ENCODE measurements around the gene C14orf93. TPM values are rescaled to one million over a fixed set of nuclear protein-coding genes. Genes with fewer than 3 reads are reported as not detected.

The C14orf93 gene
- total RNA-seq, 2 experiments from 2014 or later = 7.6 to 8.4 TPM

DNA sequence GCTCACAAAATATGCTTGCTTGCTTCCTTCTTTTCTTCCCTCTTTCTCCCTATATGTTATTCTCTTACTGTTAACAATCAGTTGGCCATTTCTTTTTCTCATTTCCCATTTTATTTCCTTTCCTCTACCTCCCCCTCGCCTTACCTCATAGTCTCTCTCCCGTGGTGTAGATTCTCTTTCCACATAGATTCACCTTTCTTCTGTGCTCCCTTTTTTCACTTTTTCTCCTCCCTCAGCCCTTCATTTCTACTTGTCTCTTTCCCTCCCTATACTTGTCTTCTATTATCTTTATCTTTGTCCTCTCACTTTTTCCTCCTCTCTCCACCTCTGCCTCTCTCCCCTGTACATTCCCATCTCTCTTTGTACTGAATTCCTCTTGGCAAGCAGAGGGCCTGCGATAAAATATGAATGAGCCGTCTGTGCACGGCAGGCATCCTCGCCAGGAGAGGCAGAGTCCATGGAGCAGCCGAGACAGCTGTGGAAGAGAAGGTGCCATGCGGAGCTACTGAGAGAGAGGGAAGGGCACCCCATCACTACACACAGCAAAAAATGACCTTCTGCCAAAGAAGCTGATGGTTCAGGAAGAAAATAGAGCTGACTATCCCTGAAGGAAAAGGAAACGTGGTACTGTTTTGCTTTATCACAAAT is 12.1 kb downstream of the C14orf93 start:
- Histone ChIP-seq H3K9me3 (ENCODE audit: control insufficient read depth in 1 of 2, insufficient read depth in 1 of 2, low read length in 2 of 2) (no peaks in the 10 kb centered on the region), H3K4me1 (ENCODE audit: insufficient read depth, low read length) (no peaks in the 10 kb centered on the region), H3K27ac (ENCODE audit: low read depth in 1 of 2, low read length in 2 of 2) (no peak overlapping the region), H3K4me3 (ENCODE audit: low read length) (no peak overlapping the region), H3K27me3 (ENCODE audit: control insufficient read depth in 1 of 2, insufficient read depth in 2 of 2, low read length in 2 of 2) (no peaks in the 10 kb centered on the region), H3K36me3 (ENCODE audit: insufficient read depth, low read length) (no peaks in the 10 kb centered on the region)
- intact Hi-C loops (cut with DNase I, micrococcal nuclease) = no loop called here
- ATAC-seq (ENCODE audit: poor library complexity) (no peak), DNase-seq (no peak)
- H3K4me3 Mint-ChIP-seq = no peak overlapping the region
- no peak for TF ChIP-seq CTCF (IDR thresholded peaks at IDR 0.05)
- POLR2A ChIA-PET = interaction anchor here (0.6 kb wide), 1 partner anchor 10 kb away, joined by 3 read pairs; no protein-coding TSS in a partner anchor
- no peaks in the 10 kb centered on the region for H3K9me3 Mint-ChIP-seq
- H3K4me1 Mint-ChIP-seq (ENCODE audit: low read depth) = no peaks in the 10 kb centered on the region
- no peaks in the 10 kb centered on the region for H3K36me3 Mint-ChIP-seq (ENCODE audit: low read depth)
- CTCF ChIA-PET = interaction anchor here (1.2 to 3.4 kb wide), 2 partner anchors 9 to 60 kb away, joined by 4 to 19 read pairs; no protein-coding TSS in a partner anchor
- H3K27me3 Mint-ChIP-seq = no peaks in the 10 kb centered on the region
- no peak overlapping the region for H3K27ac Mint-ChIP-seq

- no peak overlapping the region for H3K27ac ChIP-seq (ENCODE audit: low read depth in 1 of 2, low read length in 2 of 2)
- no peak for TF ChIP-seq CTCF (IDR thresholded peaks at IDR 0.05)
- H3K27me3 ChIP-seq (ENCODE audit: control insufficient read depth in 1 of 2, insufficient read depth in 2 of 2, low read length in 2 of 2) = no peaks in the 10 kb centered on the region
- DNase-seq (no peak), ATAC-seq (ENCODE audit: poor library complexity) (no peak)
- H3K36me3 Mint-ChIP-seq (ENCODE audit: low read depth) = no peaks in the 10 kb centered on the region
- H3K4me1 Mint-ChIP-seq (ENCODE audit: low read depth) = no peaks in the 10 kb centered on the region
- no peaks in the 10 kb centered on the region for H3K9me3 ChIP-seq (ENCODE audit: control insufficient read depth in 1 of 2, insufficient read depth in 1 of 2, low read length in 2 of 2)
- H3K27ac Mint-ChIP-seq = no peak overlapping the region
- no peaks in the 10 kb centered on the region for H3K36me3 ChIP-seq (ENCODE audit: insufficient read depth, low read length)
- intact Hi-C loops (cut with DNase I, micrococcal nuclease) = no loop called here
- H3K9me3 Mint-ChIP-seq = no peaks in the 10 kb centered on the region
- ChIA-PET POLR2A (interaction anchor here (0.8 kb wide), 1 partner anchor 10 kb away, joined by 4 read pairs; no protein-coding TSS in a partner anchor), CTCF (interaction anchor here (1.2 to 3.4 kb wide), 3 partner anchors 10 to 72 kb away, joined by 3 to 19 read pairs (median 4); no protein-coding TSS in a partner anchor)
- H3K27me3 Mint-ChIP-seq = no peaks in the 10 kb centered on the region
- no peak overlapping the region for H3K4me3 Mint-ChIP-seq
- no peak overlapping the region for H3K4me3 ChIP-seq (ENCODE audit: low read length)
- no peaks in the 10 kb centered on the region for H3K4me1 ChIP-seq (ENCODE audit: insufficient read depth, low read length)
Measured at GRCh38 chr14:22996768-22997654, 12.9 kb downstream of the C14orf93 start.

GRCh38 chr14:22995889-22996625 is 13.9 kb downstream of the C14orf93 start:
- ATAC-seq (ENCODE audit: poor library complexity) (no peak), DNase-seq (no peak)
- no peaks in the 10 kb centered on the region for H3K9me3 ChIP-seq (ENCODE audit: control insufficient read depth in 1 of 2, insufficient read depth in 1 of 2, low read length in 2 of 2)
- no peaks in the 10 kb centered on the region for H3K36me3 ChIP-seq (ENCODE audit: insufficient read depth, low read length)
- Mint-ChIP-seq H3K27ac (no peak overlapping the region), H3K9me3 (no peaks in the 10 kb centered on the region), H3K4me3 (no peak overlapping the region), H3K4me1 (ENCODE audit: low read depth) (no peaks in the 10 kb centered on the region), H3K36me3 (ENCODE audit: low read depth) (peaks cover 4% of the 10 kb centered on the region), H3K27me3 (no peaks in the 10 kb centered on the region)
- CTCF ChIA-PET = interaction anchor here (1.0 to 4.2 kb wide), 9 partner anchors 10 to 73 kb away, joined by 3 to 42 read pairs (median 8); partner anchors contain the start of genes AJUBA and CDH24
- H3K4me1 ChIP-seq (ENCODE audit: insufficient read depth, low read length) = no peaks in the 10 kb centered on the region
- no peak overlapping the region for H3K27ac ChIP-seq (ENCODE audit: low read depth in 1 of 2, low read length in 2 of 2)
- H3K27me3 ChIP-seq (ENCODE audit: control insufficient read depth in 1 of 2, insufficient read depth in 2 of 2, low read length in 2 of 2) = no peaks in the 10 kb centered on the region
- H3K4me3 ChIP-seq (ENCODE audit: low read length) = no peak overlapping the region
- intact Hi-C loops (cut with DNase I, micrococcal nuclease) = loop anchor here (2.0 kb wide), 2 partner anchors 61 to 63 kb away; partner anchors contain the start of gene CDH24 (in 1 of the 2)
- POLR2A ChIA-PET = interaction anchor here (0.8 to 4.2 kb wide), 5 partner anchors 11 to 61 kb away, joined by 3 to 29 read pairs (median 4); partner anchors contain the start of gene CDH24
- TF ChIP-seq CTCF (IDR thresholded peaks at IDR 0.05) = no peak

All from CD4-positive, alpha-beta T cell (primary cell).